SK-N-SH treated with all-trans-retinoic acid at 6 μM for 48 hours (cell line): ENCODE data around the gene KCTD17.

Source experiments
- ATAC-seq: fragments of 200-7000 bp; cut with Tn5 transposase; 3 replicates; pipeline ENCODE4 v1.9.1; 2020; ENCODE audit warnings: mild to moderate bottlenecking, moderate library complexity
- ARNTL ChIP-seq: fragments of 450-650 bp; formaldehyde crosslinking; IDR thresholded peaks from 2 replicates; pipeline ENCODE4 v1.5.0; 2020; ENCODE audit warnings: low read depth, mild to moderate bottlenecking, moderate library complexity, borderline replicate concordance
- BACH2 ChIP-seq: fragments of 250-450 bp; sonication (Bioruptor Pico); IDR thresholded peaks from 2 replicates; pipeline ENCODE4 v1.9.0; 2021; ENCODE audit warnings: mild to moderate bottlenecking, borderline replicate concordance
- CSDC2 ChIP-seq: fragments of 250-450 bp; sonication (Bioruptor Pico); IDR thresholded peaks from 2 replicates; pipeline ENCODE4 v1.5.0; 2020; ENCODE audit warnings: mild to moderate bottlenecking, moderate library complexity
- ESRRG ChIP-seq: fragments of 250-450 bp; sonication (Bioruptor Pico); IDR thresholded peaks from 2 replicates; pipeline ENCODE4 v1.6.1; 2021; ENCODE audit warnings: mild to moderate bottlenecking
- GLIS3 ChIP-seq: fragments of 250-450 bp; sonication (Bioruptor Pico); IDR thresholded peaks from 2 replicates; pipeline ENCODE4 v1.5.0; 2020; ENCODE audit warnings: mild to moderate bottlenecking, moderate library complexity
- ISL1 ChIP-seq: fragments of 250-450 bp; sonication (Bioruptor Pico); IDR thresholded peaks from 2 replicates; pipeline ENCODE4 v2.1.2; 2022; ENCODE audit warnings: mild to moderate bottlenecking, moderate library complexity
- OSR1 ChIP-seq: fragments of 250-450 bp; sonication (Bioruptor Pico); IDR thresholded peaks from 2 replicates; pipeline ENCODE4 v1.8.0; 2022; ENCODE audit warnings: moderate library complexity, mild to moderate bottlenecking, inconsistent platforms
- PATZ1 ChIP-seq: fragments of 250-450 bp; sonication (Bioruptor Pico); IDR thresholded peaks from 2 replicates; pipeline ENCODE4 v1.8.0; 2020; ENCODE audit warnings: mild to moderate bottlenecking, moderate library complexity, borderline replicate concordance
- POU6F1 ChIP-seq: fragments of 250-450 bp; sonication (Bioruptor Pico); IDR thresholded peaks from 2 replicates; pipeline ENCODE4 v1.8.0; 2021; ENCODE audit warnings: low read depth, mild to moderate bottlenecking, moderate library complexity, borderline replicate concordance
- PPARA ChIP-seq: fragments of 250-450 bp; sonication (Bioruptor Pico); IDR thresholded peaks from 2 replicates; pipeline ENCODE4 v1.5.0; 2020; ENCODE audit warnings: mild to moderate bottlenecking, borderline replicate concordance
- RARB ChIP-seq: fragments of 250-450 bp; sonication (Bioruptor Pico); IDR thresholded peaks from 2 replicates; pipeline ENCODE4 v1.8.0; 2021; ENCODE audit warnings: mild to moderate bottlenecking, moderate library complexity
- SNAI2 ChIP-seq: fragments of 250-450 bp; sonication (Bioruptor Pico); IDR thresholded peaks from 2 replicates; pipeline ENCODE4 v1.5.0; 2020; ENCODE audit warnings: mild to moderate bottlenecking, moderate library complexity
- TCF4 ChIP-seq: fragments of 250-450 bp; sonication (Bioruptor Pico); IDR thresholded peaks from 2 replicates; pipeline ENCODE4 v1.8.0; 2021; ENCODE audit warnings: mild to moderate bottlenecking, moderate library complexity, borderline replicate concordance
- TOX ChIP-seq: fragments of 250-450 bp; sonication (Bioruptor Pico); IDR thresholded peaks from 2 replicates; pipeline ENCODE4 v1.8.0; 2021; ENCODE audit warnings: mild to moderate bottlenecking, moderate library complexity, borderline replicate concordance
- ZC3H10 ChIP-seq: fragments of 250-450 bp; sonication (Bioruptor Pico); IDR thresholded peaks from 2 replicates; pipeline ENCODE4 v1.5.1; 2021; ENCODE audit warnings: mild to moderate bottlenecking, moderate library complexity
- ZFP3 ChIP-seq: fragments of 250-450 bp; sonication (Bioruptor Pico); IDR thresholded peaks from 2 replicates; pipeline ENCODE4 v1.5.0; 2020; ENCODE audit warnings: mild to moderate bottlenecking, moderate library complexity
- ZFP30 ChIP-seq: fragments of 450-650 bp; formaldehyde crosslinking; IDR thresholded peaks from 2 replicates; pipeline ENCODE4 v1.5.0; 2022; ENCODE audit warnings: mild to moderate bottlenecking, moderate library complexity
- ZNF565 ChIP-seq: fragments of 450-650 bp; formaldehyde crosslinking; conservative IDR thresholded peaks from 2 replicates; pipeline ENCODE4 v1.5.0; 2020; ENCODE audit warnings: low read depth, mild to moderate bottlenecking, moderate library complexity
- ZNF70 ChIP-seq: fragments of 450-650 bp; formaldehyde crosslinking; IDR thresholded peaks from 2 replicates; pipeline ENCODE4 v1.5.0; 2020; ENCODE audit warnings: mild to moderate bottlenecking, moderate library complexity
- ZNF8 ChIP-seq: fragments of 450-650 bp; formaldehyde crosslinking; IDR thresholded peaks from 2 replicates; pipeline ENCODE4 v1.5.0; 2020; ENCODE audit warnings: mild to moderate bottlenecking, moderate library complexity
- TF ChIP-seq, protein P1 (sequence below): fragments of 250-450 bp; sonication (Bioruptor Pico); IDR thresholded peaks from 2 replicates; pipeline ENCODE4 v1.5.1; 2021; ENCODE audit warnings: mild to moderate bottlenecking, moderate library complexity
- TF ChIP-seq, protein P2 (sequence below): fragments of 250-450 bp; sonication (Bioruptor Pico); IDR thresholded peaks from 2 replicates; pipeline ENCODE4 v1.5.0; 2020; ENCODE audit warnings: mild to moderate bottlenecking, moderate library complexity
- TF ChIP-seq, protein P3 (sequence below): fragments of 250-450 bp; sonication (Bioruptor Pico); IDR thresholded peaks from 2 replicates; pipeline ENCODE4 v1.5.1; 2020; ENCODE audit warnings: low read depth, mild to moderate bottlenecking, moderate library complexity

Gene KCTD17

GRCh38 chr22:37009490-37009889 is 42.1 kb upstream of the KCTD17 start:
- ATAC-seq = no peak

DNA sequence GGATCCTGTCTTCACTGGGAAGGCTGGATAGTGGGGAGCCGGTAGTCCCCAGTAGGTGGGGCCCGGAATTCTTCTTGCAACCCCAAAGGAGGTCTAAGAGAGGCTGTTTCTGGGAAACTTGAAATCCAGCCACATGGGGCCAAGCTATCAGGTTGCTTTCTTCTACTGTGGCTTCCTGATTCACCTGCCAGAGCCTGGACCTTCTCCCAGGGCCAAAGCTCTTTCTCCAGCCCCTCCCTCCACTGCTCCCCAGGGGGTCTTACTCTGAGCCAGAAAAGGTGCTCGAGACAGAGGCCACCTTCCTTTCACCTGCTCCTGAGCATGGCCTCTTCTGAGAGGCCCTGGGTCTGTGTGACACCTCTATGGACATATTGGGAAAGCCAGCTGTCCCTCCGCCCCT is 41.4 kb upstream of the KCTD17 start:
- no peak for ATAC-seq
- TF ChIP-seq ZNF70 (CRISPR knock-in tag) (no peak), PPARA (CRISPR knock-in tag) (no peak), POU6F1 (CRISPR knock-in tag) (no peak), ZNF565 (CRISPR knock-in tag) (no peak), ZC3H10 (CRISPR knock-in tag) (no peak), ZFP30 (no peak), ISL1 (no peak), CSDC2 (CRISPR knock-in tag) (no peak), ESRRG (CRISPR knock-in tag) (no peak), ARNTL (CRISPR knock-in tag) (no peak), OSR1 (CRISPR knock-in tag) (no peak)
- TF ChIP-seq, protein P1, sequence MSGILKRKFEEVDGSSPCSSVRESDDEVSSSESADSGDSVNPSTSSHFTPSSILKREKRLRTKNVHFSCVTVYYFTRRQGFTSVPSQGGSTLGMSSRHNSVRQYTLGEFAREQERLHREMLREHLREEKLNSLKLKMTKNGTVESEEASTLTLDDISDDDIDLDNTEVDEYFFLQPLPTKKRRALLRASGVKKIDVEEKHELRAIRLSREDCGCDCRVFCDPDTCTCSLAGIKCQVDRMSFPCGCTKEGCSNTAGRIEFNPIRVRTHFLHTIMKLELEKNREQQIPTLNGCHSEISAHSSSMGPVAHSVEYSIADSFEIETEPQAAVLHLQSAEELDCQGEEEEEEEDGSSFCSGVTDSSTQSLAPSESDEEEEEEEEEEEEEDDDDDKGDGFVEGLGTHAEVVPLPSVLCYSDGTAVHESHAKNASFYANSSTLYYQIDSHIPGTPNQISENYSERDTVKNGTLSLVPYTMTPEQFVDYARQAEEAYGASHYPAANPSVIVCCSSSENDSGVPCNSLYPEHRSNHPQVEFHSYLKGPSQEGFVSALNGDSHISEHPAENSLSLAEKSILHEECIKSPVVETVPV (CRISPR knock-in tag) = no peak
- TF ChIP-seq, protein P2, sequence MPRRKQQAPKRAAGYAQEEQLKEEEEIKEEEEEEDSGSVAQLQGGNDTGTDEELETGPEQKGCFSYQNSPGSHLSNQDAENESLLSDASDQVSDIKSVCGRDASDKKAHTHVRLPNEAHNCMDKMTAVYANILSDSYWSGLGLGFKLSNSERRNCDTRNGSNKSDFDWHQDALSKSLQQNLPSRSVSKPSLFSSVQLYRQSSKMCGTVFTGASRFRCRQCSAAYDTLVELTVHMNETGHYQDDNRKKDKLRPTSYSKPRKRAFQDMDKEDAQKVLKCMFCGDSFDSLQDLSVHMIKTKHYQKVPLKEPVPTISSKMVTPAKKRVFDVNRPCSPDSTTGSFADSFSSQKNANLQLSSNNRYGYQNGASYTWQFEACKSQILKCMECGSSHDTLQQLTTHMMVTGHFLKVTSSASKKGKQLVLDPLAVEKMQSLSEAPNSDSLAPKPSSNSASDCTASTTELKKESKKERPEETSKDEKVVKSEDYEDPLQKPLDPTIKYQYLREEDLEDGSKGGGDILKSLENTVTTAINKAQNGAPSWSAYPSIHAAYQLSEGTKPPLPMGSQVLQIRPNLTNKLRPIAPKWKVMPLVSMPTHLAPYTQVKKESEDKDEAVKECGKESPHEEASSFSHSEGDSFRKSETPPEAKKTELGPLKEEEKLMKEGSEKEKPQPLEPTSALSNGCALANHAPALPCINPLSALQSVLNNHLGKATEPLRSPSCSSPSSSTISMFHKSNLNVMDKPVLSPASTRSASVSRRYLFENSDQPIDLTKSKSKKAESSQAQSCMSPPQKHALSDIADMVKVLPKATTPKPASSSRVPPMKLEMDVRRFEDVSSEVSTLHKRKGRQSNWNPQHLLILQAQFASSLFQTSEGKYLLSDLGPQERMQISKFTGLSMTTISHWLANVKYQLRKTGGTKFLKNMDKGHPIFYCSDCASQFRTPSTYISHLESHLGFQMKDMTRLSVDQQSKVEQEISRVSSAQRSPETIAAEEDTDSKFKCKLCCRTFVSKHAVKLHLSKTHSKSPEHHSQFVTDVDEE (CRISPR knock-in tag) = no peak

More at GRCh38 chr22:37009490-37009889, 42.1 kb upstream of the KCTD17 start:
- no peak for TF ChIP-seq ZNF70 (CRISPR knock-in tag)
- TF ChIP-seq TOX (CRISPR knock-in tag) = no peak
- TF ChIP-seq PPARA (CRISPR knock-in tag) = no peak
- TF ChIP-seq TCF4 (CRISPR knock-in tag) = no peak
- TF ChIP-seq POU6F1 (CRISPR knock-in tag) = no peak
- no peak for TF ChIP-seq ARNTL (CRISPR knock-in tag)
- TF ChIP-seq ISL1 = no peak
- TF ChIP-seq PATZ1 (CRISPR knock-in tag) = no peak
- no peak for TF ChIP-seq ZNF565 (CRISPR knock-in tag)
- TF ChIP-seq, protein P3, sequence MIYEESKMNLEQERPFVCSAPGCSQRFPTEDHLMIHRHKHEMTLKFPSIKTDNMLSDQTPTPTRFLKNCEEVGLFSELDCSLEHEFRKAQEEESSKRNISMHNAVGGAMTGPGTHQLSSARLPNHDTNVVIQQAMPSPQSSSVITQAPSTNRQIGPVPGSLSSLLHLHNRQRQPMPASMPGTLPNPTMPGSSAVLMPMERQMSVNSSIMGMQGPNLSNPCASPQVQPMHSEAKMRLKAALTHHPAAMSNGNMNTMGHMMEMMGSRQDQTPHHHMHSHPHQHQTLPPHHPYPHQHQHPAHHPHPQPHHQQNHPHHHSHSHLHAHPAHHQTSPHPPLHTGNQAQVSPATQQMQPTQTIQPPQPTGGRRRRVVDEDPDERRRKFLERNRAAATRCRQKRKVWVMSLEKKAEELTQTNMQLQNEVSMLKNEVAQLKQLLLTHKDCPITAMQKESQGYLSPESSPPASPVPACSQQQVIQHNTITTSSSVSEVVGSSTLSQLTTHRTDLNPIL (CRISPR knock-in tag) = no peak
- TF ChIP-seq, protein P2 (CRISPR knock-in tag) = no peak
- no peak for TF ChIP-seq ZNF8
- TF ChIP-seq ZFP30 = no peak
- TF ChIP-seq SNAI2 (CRISPR knock-in tag) = no peak
- no peak for TF ChIP-seq ZC3H10 (CRISPR knock-in tag)
- no peak for TF ChIP-seq GLIS3
- no peak for TF ChIP-seq BACH2
- TF ChIP-seq OSR1 (CRISPR knock-in tag) = no peak
- no peak for TF ChIP-seq RARB
- no peak for TF ChIP-seq ZFP3 (CRISPR knock-in tag)
